MM.1S (cell line): Measurements from ENCODE around the gene GALNTL6.

Source experiments
- DNase-seq: peaks from one replicate; pipeline ENCODE4 v3.0.0-alpha.2; 2015
- H2AFZ ChIP-seq: fragments of 300-600 bp; sonication (generic); 2 replicates; pipeline ENCODE4 v1.6.0; 2016; ENCODE audit warnings: antibody characterized with exemption, low read length
- H3F3A ChIP-seq: fragments of 300-600 bp; sonication (generic); 2 replicates; pipeline ENCODE4 v1.6.1; 2016; ENCODE audit warnings: mild to moderate bottlenecking, antibody characterized with exemption, low read length, moderate library complexity, mixed read lengths; ENCODE audit not compliant: insufficient read depth
- H3K27ac ChIP-seq: fragments of 300-600 bp; sonication (generic); 2 replicates; pipeline ENCODE4 v1.5.1; 2016; ENCODE audit warnings: mild to moderate bottlenecking, low read length
- H3K27me3 ChIP-seq: fragments of 300-600 bp; sonication (generic); replicated peaks from 2 replicates; pipeline ENCODE4 v1.6.0; 2016; ENCODE audit warnings: low read length; ENCODE audit not compliant: insufficient read depth
- H3K36me3 ChIP-seq: fragments of 300-600 bp; sonication (generic); replicated peaks from 2 replicates; pipeline ENCODE4 v1.6.1; 2016; ENCODE audit warnings: mild to moderate bottlenecking, low read length, mixed read lengths; ENCODE audit not compliant: insufficient read depth
- H3K4me1 ChIP-seq: fragments of 300-600 bp; sonication (generic); 2 replicates; pipeline ENCODE4 v1.6.1; 2016; ENCODE audit warnings: low read length, mixed read lengths
- H3K4me2 ChIP-seq: fragments of 300-600 bp; sonication (generic); 2 replicates; pipeline ENCODE4 v1.6.0; 2016; ENCODE audit warnings: low read depth, low read length
- H3K4me3 ChIP-seq: fragments of 300-600 bp; sonication (generic); 2 replicates; pipeline ENCODE4 v1.5.1; 2016; ENCODE audit warnings: low read length, mixed read lengths
- H3K79me2 ChIP-seq: fragments of 300-600 bp; sonication (generic); 2 replicates; pipeline ENCODE4 v1.6.1; 2016; ENCODE audit warnings: mixed run types, low read length, mixed read lengths
- H3K9ac ChIP-seq: fragments of 300-600 bp; sonication (generic); 2 replicates; pipeline ENCODE4 v1.6.1; 2016; ENCODE audit warnings: low read length, mixed read lengths
- H3K9me2 ChIP-seq: fragments of 300-600 bp; sonication (generic); replicated peaks from 2 replicates; pipeline ENCODE4 v1.6.1; 2016; ENCODE audit warnings: mild to moderate bottlenecking, low read length, mixed read lengths; ENCODE audit not compliant: insufficient read depth
- H3K9me3 ChIP-seq: fragments of 300-600 bp; sonication (generic); replicated peaks from 2 replicates; pipeline ENCODE4 v1.6.1; 2016; ENCODE audit warnings: mild to moderate bottlenecking, low read length, mixed read lengths; ENCODE audit not compliant: insufficient read depth
- H4K20me1 ChIP-seq: fragments of 300-600 bp; sonication (generic); 2 replicates; pipeline ENCODE4 v1.6.1; 2016; ENCODE audit warnings: mild to moderate bottlenecking, low read length, moderate library complexity, mixed read lengths; ENCODE audit not compliant: insufficient read depth
- CTCF ChIP-seq: fragments of 300-600 bp; sonication (generic); IDR thresholded peaks from 2 replicates; pipeline ENCODE4 v1.5.1; 2016; ENCODE audit warnings: antibody characterized with exemption, low read length, mixed read lengths
- EZH2 ChIP-seq: fragments of 300-600 bp; sonication (generic); optimal IDR thresholded peaks from 2 replicates; pipeline ENCODE3; 2017; ENCODE audit warnings: low read depth, mild to moderate bottlenecking, antibody characterized with exemption, low read length, mixed read lengths
- EZH2phosphoT487 ChIP-seq: fragments of 300-600 bp; sonication (generic); IDR thresholded peaks from 2 replicates; pipeline ENCODE4 v1.6.1; 2018; ENCODE audit warnings: antibody characterized with exemption, low read length

The GALNTL6 gene

DNA sequence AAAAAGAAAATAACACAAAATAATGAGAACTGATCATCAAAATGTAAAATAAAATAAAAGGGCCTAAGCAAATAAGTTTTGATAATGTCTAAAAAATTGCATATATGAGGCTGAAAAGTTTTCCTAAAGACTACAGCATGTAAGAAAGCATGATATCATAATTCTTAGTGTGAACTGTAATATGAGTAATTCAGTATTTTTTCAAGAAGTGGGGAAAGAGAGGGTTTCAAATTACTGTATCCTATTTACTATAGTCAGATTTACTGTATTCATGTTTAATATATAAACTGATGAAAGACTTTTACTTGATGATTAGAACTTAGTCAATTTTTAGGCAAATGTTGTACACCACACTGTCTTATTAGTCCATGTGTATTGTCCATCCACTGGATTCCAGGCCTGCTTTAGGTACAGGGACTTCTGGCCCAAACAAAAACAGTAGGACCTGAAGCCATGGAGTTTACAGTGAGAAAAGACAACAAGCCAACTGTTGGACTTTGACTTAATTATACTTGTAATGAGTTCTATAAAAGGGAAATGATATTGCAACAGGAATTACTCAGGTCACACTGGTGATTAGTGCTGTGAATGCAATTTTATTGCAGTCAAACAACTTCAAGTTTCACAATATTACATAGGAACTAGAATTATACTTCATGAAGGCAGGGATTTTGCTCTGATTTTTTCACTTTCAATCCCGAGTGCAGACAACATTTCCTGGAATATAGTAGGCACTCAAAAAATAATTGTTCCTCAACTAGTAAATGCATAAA, 837.7 kb downstream of the GALNTL6 start:
- Histone ChIP-seq H3K4me3 (no peak overlapping the region), H3K9me2 (no peaks in the 10 kb centered on the region), H3K9me3 (no peaks in the 10 kb centered on the region), H2AFZ (no peak overlapping the region), H3F3A (no peaks in the 10 kb centered on the region), H4K20me1 (no peaks in the 10 kb centered on the region), H3K79me2 (no peaks in the 10 kb centered on the region), H3K27me3 (no peaks in the 10 kb centered on the region), H3K4me1 (peaks cover 13% of the 10 kb centered on the region; the same call in 1 of the 2 replicates), H3K36me3 (no peaks in the 10 kb centered on the region), H3K9ac (no peak overlapping the region), H3K27ac (no peak overlapping the region), H3K4me2 (no peak overlapping the region)
- TF ChIP-seq EZH2phosphoT487 (no peak), CTCF (no peak), EZH2 (no peak)
- no peak for DNase-seq

DNA sequence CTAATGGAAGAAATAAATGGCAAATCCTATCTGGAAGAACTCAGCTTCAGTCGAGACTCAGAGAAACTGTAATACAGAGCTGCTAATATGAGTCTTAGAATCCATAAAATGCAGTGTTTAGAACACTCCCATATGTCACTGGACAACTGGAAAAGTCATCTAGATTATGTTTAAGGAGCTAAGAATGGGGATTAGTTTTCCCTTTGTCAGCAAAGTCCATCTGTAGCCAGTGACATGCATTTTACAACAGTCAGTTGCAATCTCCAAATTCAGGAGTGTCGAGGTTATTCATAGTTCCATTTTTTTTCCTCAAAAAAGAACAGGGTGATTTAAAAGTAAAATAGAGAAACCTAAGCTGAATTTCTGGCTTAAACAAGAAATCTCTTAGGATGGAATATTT, 838.8 kb downstream of the GALNTL6 start:
- TF ChIP-seq CTCF (no peak), EZH2phosphoT487 (no peak), EZH2 (no peak)
- H3K9ac ChIP-seq: no peak overlapping the region
- no peak overlapping the region for H2AFZ ChIP-seq
- H3K4me3 ChIP-seq: no peak overlapping the region
- H3K9me2 ChIP-seq: no peaks in the 10 kb centered on the region
- H3K4me1 ChIP-seq: peaks cover 13% of the 10 kb centered on the region; the same call in 1 of the 2 replicates
- no peak overlapping the region for H3K27ac ChIP-seq
- no peaks in the 10 kb centered on the region for H3K79me2 ChIP-seq
- no peaks in the 10 kb centered on the region for H3K9me3 ChIP-seq
- H4K20me1 ChIP-seq: no peaks in the 10 kb centered on the region
- H3F3A ChIP-seq: no peaks in the 10 kb centered on the region
- no peak for DNase-seq
- H3K36me3 ChIP-seq: no peaks in the 10 kb centered on the region
- H3K4me2 ChIP-seq: no peak overlapping the region
- no peaks in the 10 kb centered on the region for H3K27me3 ChIP-seq

DNA sequence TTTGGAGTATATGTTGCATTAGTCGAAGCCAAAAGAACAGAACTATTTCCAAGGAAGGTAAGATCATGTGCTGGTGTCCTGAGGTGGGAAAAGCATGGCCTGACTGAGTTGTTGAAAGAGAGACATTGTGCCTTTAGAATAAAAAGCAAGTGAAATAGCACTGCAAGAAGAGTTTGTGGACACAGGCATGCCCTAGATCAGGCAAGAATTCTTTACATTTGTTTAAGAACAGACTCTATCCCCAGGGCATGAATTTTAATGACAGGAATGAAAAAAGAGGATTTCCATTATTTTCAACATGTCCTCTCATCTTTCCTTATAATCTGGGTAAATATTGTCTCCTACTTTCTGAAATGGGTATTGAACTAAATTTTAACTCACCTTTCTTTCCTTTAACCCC, 839.2 kb downstream of the GALNTL6 start:
- no peak overlapping the region for H3K4me3 ChIP-seq
- TF ChIP-seq CTCF (no peak), EZH2phosphoT487 (no peak), EZH2 (no peak)
- H3K9me2 ChIP-seq: no peaks in the 10 kb centered on the region
- H3K79me2 ChIP-seq: no peaks in the 10 kb centered on the region
- no peaks in the 10 kb centered on the region for H3K9me3 ChIP-seq
- no peak overlapping the region for H2AFZ ChIP-seq
- no peaks in the 10 kb centered on the region for H3F3A ChIP-seq
- H3K27ac ChIP-seq: no peak overlapping the region
- DNase-seq: no peak
- H3K4me2 ChIP-seq: no peak overlapping the region
- H3K9ac ChIP-seq: no peak overlapping the region
- H3K27me3 ChIP-seq: no peaks in the 10 kb centered on the region
- H3K4me1 ChIP-seq: peaks cover 13% of the 10 kb centered on the region; the same call in 1 of the 2 replicates
- H3K36me3 ChIP-seq: no peaks in the 10 kb centered on the region
- H4K20me1 ChIP-seq: no peaks in the 10 kb centered on the region
